GM21717 (cell line): ENCODE measurements around the gene PLEKHH2.

Experiments used
- ATAC-seq: cut with Tn5 transposase; IDR thresholded peaks from one replicate; pipeline ENCODE4 v1.9.1; 2021; ENCODE audit warnings: mild to moderate bottlenecking, moderate library complexity; ENCODE audit not compliant: unreplicated experiment

PLEKHH2 gene

GRCh38 chr2:43803113-43803512 is 166.1 kb downstream of the PLEKHH2 start:
- no peak for ATAC-seq

- no peak for ATAC-seq
Measured at GRCh38 chr2:43806719-43807031, 169.6 kb downstream of the PLEKHH2 start.

GRCh38 chr2:43810452-43810851 is 173.4 kb downstream of the PLEKHH2 start:
- no peak for ATAC-seq

GRCh38 chr2:43810888-43811287 is 173.8 kb downstream of the PLEKHH2 start:
- no peak for ATAC-seq

- ATAC-seq: no peak
Measured at GRCh38 chr2:43812006-43812405, 174.9 kb downstream of the PLEKHH2 start.

GRCh38 chr2:43812947-43813346 is 175.9 kb downstream of the PLEKHH2 start:
- no peak for ATAC-seq

GRCh38 chr2:43814711-43815110 is 177.7 kb downstream of the PLEKHH2 start:
- ATAC-seq: no peak
